Measurements from ENCODE around the gene HAPLN3. TPM values are rescaled to one million over a fixed set of nuclear protein-coding genes. Genes with fewer than 3 reads are reported as not detected.
A peak's percentile ranks its signal among the peaks of the same experiment; 100 is the strongest.

Gene HAPLN3
- total RNA-seq, 2 experiments from 2014 or later = 79.1 to 80.8 TPM

GRCh38 chr15:88835646-88836045 is 59.7 kb downstream of the HAPLN3 start:
- no peak overlapping the region for H3K4me3 Mint-ChIP-seq
- H3K27me3 Mint-ChIP-seq = no peaks in the 10 kb centered on the region
- no peaks in the 10 kb centered on the region for H3K36me3 Mint-ChIP-seq
- POLR2A ChIA-PET = interaction anchor here (1.7 kb wide), 1 partner anchor 197 kb away, joined by 3 read pairs; the partner anchor contains the start of gene ISG20
- DNase-seq (no peak), ATAC-seq (ENCODE audit: low read depth) (no peak)
- H3K4me1 Mint-ChIP-seq = peaks cover 3% of the 10 kb centered on the region
- H3K27ac Mint-ChIP-seq = no peak overlapping the region
- H3K9me3 Mint-ChIP-seq = no peaks in the 10 kb centered on the region

DNA sequence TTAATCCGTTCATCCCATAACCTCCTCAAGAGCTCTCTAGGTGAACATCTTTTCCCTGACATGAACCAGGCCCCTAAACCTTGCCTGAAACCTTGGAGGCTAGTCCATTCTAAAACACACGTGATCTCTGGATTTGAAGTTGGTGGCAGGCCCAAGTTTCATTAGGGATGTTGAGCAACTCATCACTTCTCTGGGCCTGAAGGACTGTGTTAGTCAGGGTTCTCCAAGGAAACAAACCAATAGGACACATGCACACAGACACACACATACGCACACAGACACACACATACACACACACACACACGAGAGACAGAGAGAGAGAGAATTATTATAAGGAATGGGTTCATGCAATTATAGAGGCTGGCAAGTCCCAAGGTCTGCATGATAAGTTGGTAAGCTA is 60.2 kb downstream of the HAPLN3 start:
- POLR2A ChIA-PET = interaction anchor here (1.7 kb wide), 1 partner anchor 197 kb away, joined by 3 read pairs; the partner anchor contains the start of gene ISG20
- no peak overlapping the region for H3K27ac Mint-ChIP-seq
- peaks cover 3% of the 10 kb centered on the region for H3K4me1 Mint-ChIP-seq
- H3K4me3 Mint-ChIP-seq = no peak overlapping the region
- H3K27me3 Mint-ChIP-seq = no peaks in the 10 kb centered on the region
- ATAC-seq (ENCODE audit: low read depth) (no peak), DNase-seq (no peak)
- no peaks in the 10 kb centered on the region for H3K36me3 Mint-ChIP-seq
- H3K9me3 Mint-ChIP-seq = no peaks in the 10 kb centered on the region

DNA sequence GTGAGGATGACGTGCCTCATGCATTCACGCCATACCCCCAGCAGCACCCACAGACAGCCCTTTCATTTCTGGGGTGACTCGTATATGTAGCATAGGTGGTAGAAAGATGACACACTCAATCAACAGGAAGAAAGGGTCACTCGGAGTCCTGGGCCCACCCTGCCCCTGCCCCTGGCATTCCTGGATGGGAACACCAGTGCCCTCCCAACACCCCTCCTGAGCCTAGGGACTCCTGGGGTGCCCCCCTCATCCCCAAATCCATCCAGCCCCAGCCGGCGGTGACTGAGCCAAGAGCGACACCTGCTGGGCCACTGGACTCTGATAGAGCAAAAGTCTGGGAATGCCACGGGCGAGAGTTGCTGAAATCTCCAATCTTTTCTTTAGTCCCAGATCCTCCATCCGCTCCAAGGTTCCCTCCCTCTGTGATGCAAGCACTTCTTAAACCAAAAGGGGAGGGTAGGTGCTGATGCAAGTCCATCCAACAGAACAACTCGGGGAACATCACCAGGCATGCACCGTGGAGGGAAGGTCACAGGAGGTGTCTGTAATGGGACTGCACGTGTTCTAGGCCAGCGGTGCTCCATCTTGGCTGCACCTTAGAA is 61.0 kb downstream of the HAPLN3 start:
- ATAC-seq (ENCODE audit: low read depth) (no peak), DNase-seq (peak; percentile 53)
- no peaks in the 10 kb centered on the region for H3K36me3 Mint-ChIP-seq
- H3K27ac Mint-ChIP-seq = no peak overlapping the region
- H3K4me1 Mint-ChIP-seq = peaks cover 3% of the 10 kb centered on the region
- POLR2A ChIA-PET = interaction anchor here (1.7 kb wide), 1 partner anchor 196 kb away, joined by 3 read pairs; the partner anchor contains the start of gene ISG20
- no peak overlapping the region for H3K4me3 Mint-ChIP-seq
- H3K9me3 Mint-ChIP-seq = no peaks in the 10 kb centered on the region
- H3K27me3 Mint-ChIP-seq = no peaks in the 10 kb centered on the region

DNA sequence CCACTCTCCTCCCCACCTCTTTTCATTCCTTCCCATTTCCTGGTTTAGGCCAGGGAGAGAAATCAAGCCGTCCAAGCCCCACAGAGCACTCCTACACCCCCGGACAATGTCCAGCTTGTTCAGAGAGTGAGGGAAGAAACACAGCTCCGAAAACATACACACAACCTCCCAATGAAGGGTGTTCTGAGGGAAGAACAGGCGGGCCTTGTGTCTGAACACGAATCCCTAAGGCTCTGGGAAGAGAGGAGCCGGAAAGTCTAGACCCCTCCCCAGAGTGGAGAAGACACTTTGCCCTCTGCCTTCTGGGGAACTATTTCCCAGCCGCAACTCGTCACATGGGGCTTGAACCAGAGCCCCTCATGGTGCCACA is 61.6 kb downstream of the HAPLN3 start:
- POLR2A ChIA-PET = no interaction called here
- Mint-ChIP-seq H3K27ac (no peak overlapping the region), H3K9me3 (no peaks in the 10 kb centered on the region), H3K27me3 (no peaks in the 10 kb centered on the region), H3K4me1 (peaks cover 3% of the 10 kb centered on the region), H3K4me3 (no peak overlapping the region), H3K36me3 (no peaks in the 10 kb centered on the region)
- DNase-seq = no peak
- no peak for ATAC-seq (ENCODE audit: low read depth)

- no peak for DNase-seq
- peaks cover 3% of the 10 kb centered on the region for H3K4me1 Mint-ChIP-seq
- POLR2A ChIA-PET = no interaction called here
- no peak overlapping the region for H3K4me3 Mint-ChIP-seq
- no peaks in the 10 kb centered on the region for H3K36me3 Mint-ChIP-seq
- no peak for ATAC-seq (ENCODE audit: low read depth)
- H3K27ac Mint-ChIP-seq = no peak overlapping the region
- H3K27me3 Mint-ChIP-seq = no peaks in the 10 kb centered on the region
- no peaks in the 10 kb centered on the region for H3K9me3 Mint-ChIP-seq
Observed at GRCh38 chr15:88832820-88833730, 62.3 kb downstream of the HAPLN3 start.

DNA sequence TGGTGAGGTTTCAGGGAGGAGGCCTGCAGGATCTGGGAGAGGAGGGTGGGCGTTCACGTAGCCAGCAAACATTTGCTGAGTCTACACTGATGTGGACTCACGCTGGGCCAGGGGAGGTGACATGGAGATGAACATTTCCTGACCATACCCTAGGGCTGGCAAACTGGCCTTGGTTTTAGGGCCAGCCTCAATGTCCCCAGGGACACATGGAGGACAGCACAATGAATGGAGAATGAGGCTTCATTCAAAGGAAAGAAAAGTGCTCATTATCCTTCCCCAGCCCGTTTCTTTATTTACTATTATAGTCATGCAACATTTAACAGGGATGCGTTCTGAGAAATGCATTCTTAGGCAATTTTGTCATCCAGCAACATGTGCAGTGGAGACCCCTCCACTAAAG is 65.3 kb downstream of the HAPLN3 start:
- DNase-seq (no peak), ATAC-seq (ENCODE audit: low read depth) (no peak)
- Mint-ChIP-seq H3K27ac (no peak overlapping the region), H3K27me3 (no peaks in the 10 kb centered on the region), H3K4me3 (no peak overlapping the region), H3K9me3 (no peaks in the 10 kb centered on the region), H3K4me1 (peaks cover 3% of the 10 kb centered on the region), H3K36me3 (no peaks in the 10 kb centered on the region)
- POLR2A ChIA-PET = no interaction called here

- no peak for ATAC-seq (ENCODE audit: low read depth)
- POLR2A ChIA-PET = no interaction called here
- H3K36me3 Mint-ChIP-seq = no peaks in the 10 kb centered on the region
- peaks cover 3% of the 10 kb centered on the region for H3K4me1 Mint-ChIP-seq
- no peak for DNase-seq
- no peaks in the 10 kb centered on the region for H3K27me3 Mint-ChIP-seq
- H3K9me3 Mint-ChIP-seq = no peaks in the 10 kb centered on the region
- H3K27ac Mint-ChIP-seq = no peak overlapping the region
- H3K4me3 Mint-ChIP-seq = no peak overlapping the region
Observed at GRCh38 chr15:88828791-88829190, 66.6 kb downstream of the HAPLN3 start.

Other genes starting within 250 kb of the HAPLN3 start
- gene ACAN, start 92.1 kb downstream of the HAPLN3 start, total RNA-seq = not detected
- 100 to 1,000 TPM in 1 of 2 experiments, 10 to 100 TPM in 1; 94.7 to 100 TPM for gene MFGE8, start 17.8 kb upstream of the HAPLN3 start, total RNA-seq
- 10 to 100 TPM; 54.1 to 62.8 TPM for gene ABHD2, start 192.9 kb upstream of the HAPLN3 start, total RNA-seq

Measured in activated naive CD8-positive, alpha-beta T cell treated with anti-CD3 and anti-CD28 coated beads, Interleukin-2, amount 10 ng/mL, durations not matched to agents 7 days and 5 days (primary cell).